Measurements from ENCODE around the gene ARID1B. TPM values are rescaled to one million over a fixed set of nuclear protein-coding genes. Genes with fewer than 3 reads are reported as not detected.

ARID1B gene
- total RNA-seq, 1 experiment from 2014 or later = 35.6 TPM

GRCh38 chr6:157008568-157008967 lies 231.4 kb downstream of the ARID1B start:
- ChIA-PET POLR2A (no interaction called here), CTCF (no interaction called here), RAD21 (ENCODE audit: low non-redundant PET in 1 of 2, low total read pairs in 2 of 2, uncharacterized antibody in 2 of 2, unreplicated experiment in 2 of 2) (no interaction called here)
- no peaks in the 10 kb centered on the region for H3K9me3 ChIP-seq (ENCODE audit: control insufficient read depth in 1 of 2, insufficient read depth in 1 of 2, low read depth in 1 of 2, low read length in 2 of 2)
- H2AFZ ChIP-seq (ENCODE audit: low read depth, low read length, poor library complexity, severe bottlenecking) = no peak overlapping the region
- ATAC-seq (no peak), DNase-seq (ENCODE audit: low read depth, low spot score) (no peak)
- no peaks in the 10 kb centered on the region for H3K27me3 ChIP-seq (ENCODE audit: insufficient read depth, low read length)
- H3K79me2 ChIP-seq (ENCODE audit: insufficient read depth, low read length) = 0 out of 2 replicates have a peak, but pooled peaks cover 3% of the 10 kb centered on the region
- H3K27ac ChIP-seq (ENCODE audit: low read depth, low read length) = no peak overlapping the region
- 0 out of 2 replicates have a peak, but pooled peaks cover 3% of the 10 kb centered on the region for H3K9me2 ChIP-seq (ENCODE audit: insufficient read depth)
- intact Hi-C loops (cut with micrococcal nuclease) = no loop called here
- no peaks in the 10 kb centered on the region for H4K20me1 ChIP-seq (ENCODE audit: insufficient read depth)
- no peaks in the 10 kb centered on the region for H3K36me3 ChIP-seq (ENCODE audit: control insufficient read depth in 1 of 2, insufficient read depth in 2 of 2, low read length in 2 of 2)
- H3K4me1 ChIP-seq (ENCODE audit: control insufficient read depth in 1 of 2, insufficient read depth in 2 of 2, low read length in 2 of 2) = no peaks in the 10 kb centered on the region
- no peak overlapping the region for H3K9ac ChIP-seq (ENCODE audit: low read length)
- no TSS peak for BruUV-seq (replicated peaks)
- TF ChIP-seq FOSL1 (IDR thresholded peaks at IDR 0.05; ENCODE audit: low read depth) = no peak
- no peak for TF ChIP-seq CEBPB (IDR thresholded peaks at IDR 0.05; ENCODE audit: low read depth)
- TF ChIP-seq CTCF (IDR thresholded peaks at IDR 0.05 in 2 of 3, conservative IDR thresholded peaks at IDR 0.05 in 1 of 3; ENCODE audit: borderline replicate concordance in 1 of 3, insufficient read depth in 1 of 3, low read depth in 2 of 3, low read length in 2 of 3) = no peak
- no peak for TF ChIP-seq ZBTB33 (IDR thresholded peaks at IDR 0.05; ENCODE audit: extremely low read depth, insufficient replicate concordance, low read length)
- no peak for TF ChIP-seq SP1 (IDR thresholded peaks at IDR 0.05; ENCODE audit: low read depth)
- TF ChIP-seq EZH2 (IDR thresholded peaks at IDR 0.05) = no peak
- TF ChIP-seq CBX3 (IDR thresholded peaks at IDR 0.05; ENCODE audit: low read depth) = no peak
- no peak for TF ChIP-seq JUND (IDR thresholded peaks at IDR 0.05)
- H3K4me2 ChIP-seq (ENCODE audit: low read length) = no peak overlapping the region
- H3K4me3 ChIP-seq (replicated peaks in 1 of 2; ENCODE audit: low read depth in 1 of 2, low read length in 2 of 2) = no peak overlapping the region
